Measurements from ENCODE around the gene QSOX2.

Gene QSOX2

DNA sequence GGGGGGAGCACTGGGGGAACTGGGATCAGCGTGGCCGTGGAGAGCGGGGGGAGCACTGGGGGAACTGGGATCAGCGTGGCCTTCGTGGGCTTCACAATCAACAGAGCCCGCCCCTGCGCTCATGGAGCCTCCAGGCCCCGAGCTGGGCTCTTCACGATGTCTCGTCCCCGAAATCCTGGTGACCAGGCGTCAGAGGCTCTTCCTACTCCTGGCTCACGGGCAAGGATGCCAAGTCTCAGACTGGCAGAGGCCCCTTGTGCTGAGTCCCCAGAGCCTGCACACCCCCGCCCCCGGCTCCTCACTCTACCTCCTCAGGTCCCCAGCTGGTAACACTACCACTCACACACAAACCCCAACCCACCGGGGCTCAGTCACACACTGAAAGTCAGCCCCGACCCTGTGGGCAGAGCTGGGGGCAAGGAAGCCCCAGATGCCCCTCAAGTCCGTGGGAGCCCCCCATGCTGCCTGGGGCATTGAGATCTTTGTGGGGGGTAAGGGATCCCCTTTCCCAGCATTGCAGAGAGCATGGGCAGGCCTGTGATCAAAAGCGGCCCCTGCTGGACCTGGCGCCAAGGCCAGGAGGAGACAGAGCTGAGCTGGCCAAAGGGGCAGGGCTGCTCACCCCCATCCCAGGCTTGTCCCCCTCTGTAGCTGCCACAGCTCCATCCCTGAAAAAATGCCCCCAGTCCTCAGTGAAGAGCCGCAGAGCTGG, 67.4 kb downstream of the QSOX2 start:
- Histone ChIP-seq H3K4me2 (ENCODE audit: low read depth, low read length, poor library complexity, severe bottlenecking) (no peak overlapping the region), H3K4me1 (ENCODE audit: insufficient read depth, low read length, poor library complexity, severe bottlenecking) (no peaks in the 10 kb centered on the region), H2AFZ (ENCODE audit: low read length) (no peak overlapping the region), H3K4me3 (ENCODE audit: low read length, poor library complexity, severe bottlenecking) (no peak overlapping the region), H3K9me3 (ENCODE audit: insufficient read depth, low read depth, low read length) (no peaks in the 10 kb centered on the region), H3K27me3 (ENCODE audit: insufficient read depth, low read length, poor library complexity, severe bottlenecking) (no peaks in the 10 kb centered on the region), H3K9ac (ENCODE audit: low read depth, low read length, poor library complexity, severe bottlenecking) (no peak overlapping the region), H3F3A (ENCODE audit: low read depth) (no peaks in the 10 kb centered on the region), H3K9me2 (replicated peaks; ENCODE audit: low read depth, low read length) (no peaks in the 10 kb centered on the region), H3K79me2 (ENCODE audit: insufficient read depth, low read length) (no peaks in the 10 kb centered on the region), H3K36me3 (ENCODE audit: insufficient read depth, low read length) (no peaks in the 10 kb centered on the region), H4K20me1 (ENCODE audit: insufficient read depth, low read length, poor library complexity, severe bottlenecking) (no peaks in the 10 kb centered on the region)
- TF ChIP-seq, protein P1, sequence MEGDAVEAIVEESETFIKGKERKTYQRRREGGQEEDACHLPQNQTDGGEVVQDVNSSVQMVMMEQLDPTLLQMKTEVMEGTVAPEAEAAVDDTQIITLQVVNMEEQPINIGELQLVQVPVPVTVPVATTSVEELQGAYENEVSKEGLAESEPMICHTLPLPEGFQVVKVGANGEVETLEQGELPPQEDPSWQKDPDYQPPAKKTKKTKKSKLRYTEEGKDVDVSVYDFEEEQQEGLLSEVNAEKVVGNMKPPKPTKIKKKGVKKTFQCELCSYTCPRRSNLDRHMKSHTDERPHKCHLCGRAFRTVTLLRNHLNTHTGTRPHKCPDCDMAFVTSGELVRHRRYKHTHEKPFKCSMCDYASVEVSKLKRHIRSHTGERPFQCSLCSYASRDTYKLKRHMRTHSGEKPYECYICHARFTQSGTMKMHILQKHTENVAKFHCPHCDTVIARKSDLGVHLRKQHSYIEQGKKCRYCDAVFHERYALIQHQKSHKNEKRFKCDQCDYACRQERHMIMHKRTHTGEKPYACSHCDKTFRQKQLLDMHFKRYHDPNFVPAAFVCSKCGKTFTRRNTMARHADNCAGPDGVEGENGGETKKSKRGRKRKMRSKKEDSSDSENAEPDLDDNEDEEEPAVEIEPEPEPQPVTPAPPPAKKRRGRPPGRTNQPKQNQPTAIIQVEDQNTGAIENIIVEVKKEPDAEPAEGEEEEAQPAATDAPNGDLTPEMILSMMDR (conservative IDR thresholded peaks at IDR 0.05; ENCODE audit: low read length) = no peak
- TF ChIP-seq EZH2phosphoT487 (IDR thresholded peaks at IDR 0.05; ENCODE audit: borderline replicate concordance) = no peak

DNA sequence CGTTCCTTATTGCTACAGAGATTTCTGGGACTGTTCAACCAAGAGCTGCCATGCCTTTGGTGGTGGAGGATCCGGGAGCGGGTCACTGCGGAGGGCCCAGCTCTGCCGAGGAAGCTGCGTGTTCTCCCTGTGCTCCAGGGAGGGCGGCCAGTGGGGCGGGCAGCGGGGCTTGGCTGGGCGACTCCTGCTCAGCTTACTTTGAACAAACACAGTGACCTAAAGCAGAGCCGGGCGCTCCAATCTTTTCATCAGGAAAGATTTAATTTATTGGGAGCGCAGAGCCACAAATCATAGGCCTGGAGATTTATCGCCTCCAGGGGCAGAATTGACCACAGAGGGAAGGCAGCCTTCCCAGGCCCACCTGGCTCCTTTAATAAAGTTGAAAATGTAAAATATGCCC, 68.4 kb downstream of the QSOX2 start:
- no peaks in the 10 kb centered on the region for H3K27me3 ChIP-seq (ENCODE audit: insufficient read depth, low read length, poor library complexity, severe bottlenecking)
- no peak for TF ChIP-seq EZH2phosphoT487 (IDR thresholded peaks at IDR 0.05; ENCODE audit: borderline replicate concordance)
- TF ChIP-seq, protein P1 (conservative IDR thresholded peaks at IDR 0.05; ENCODE audit: low read length) = no peak
- H3K9ac ChIP-seq (ENCODE audit: low read depth, low read length, poor library complexity, severe bottlenecking) = no peak overlapping the region
- H3K4me1 ChIP-seq (ENCODE audit: insufficient read depth, low read length, poor library complexity, severe bottlenecking) = no peaks in the 10 kb centered on the region
- H3F3A ChIP-seq (ENCODE audit: low read depth) = no peaks in the 10 kb centered on the region
- no peaks in the 10 kb centered on the region for H3K79me2 ChIP-seq (ENCODE audit: insufficient read depth, low read length)
- H4K20me1 ChIP-seq (ENCODE audit: insufficient read depth, low read length, poor library complexity, severe bottlenecking) = no peaks in the 10 kb centered on the region
- no peak overlapping the region for H3K4me2 ChIP-seq (ENCODE audit: low read depth, low read length, poor library complexity, severe bottlenecking)
- H3K9me3 ChIP-seq (ENCODE audit: insufficient read depth, low read depth, low read length) = no peaks in the 10 kb centered on the region
- no peak overlapping the region for H2AFZ ChIP-seq (ENCODE audit: low read length)
- H3K36me3 ChIP-seq (ENCODE audit: insufficient read depth, low read length) = no peaks in the 10 kb centered on the region
- H3K9me2 ChIP-seq (replicated peaks; ENCODE audit: low read depth, low read length) = no peaks in the 10 kb centered on the region
- no peak overlapping the region for H3K4me3 ChIP-seq (ENCODE audit: low read length, poor library complexity, severe bottlenecking)

DNA sequence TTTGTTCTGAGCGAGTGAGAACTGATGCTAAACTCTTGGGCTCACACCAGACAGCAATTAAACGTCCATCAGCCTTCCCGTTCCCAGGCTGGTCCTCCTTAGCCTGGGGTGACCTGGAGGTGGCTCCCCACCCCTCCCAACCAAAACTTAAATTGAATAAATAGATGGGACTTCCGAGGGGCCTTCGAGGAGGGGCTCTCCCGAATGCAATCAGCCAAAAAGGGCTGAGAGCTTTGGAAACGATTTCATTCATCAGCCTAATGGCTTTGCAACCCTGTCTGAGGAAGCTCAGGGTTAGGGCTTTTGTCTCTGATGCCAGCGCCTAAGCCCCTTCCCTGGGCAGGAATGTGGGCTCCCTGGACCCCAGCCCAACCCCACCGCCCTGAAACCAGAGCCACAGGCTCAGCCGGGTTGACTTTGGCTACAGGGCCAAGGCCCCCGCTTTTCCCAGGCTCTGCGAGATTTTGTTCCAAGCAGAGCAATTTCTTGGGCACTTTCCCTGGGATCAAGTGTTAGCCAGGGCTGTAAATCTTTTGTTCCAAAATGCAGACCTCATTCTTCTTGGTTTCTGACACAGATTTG, 69.9 kb downstream of the QSOX2 start:
- Histone ChIP-seq H3K4me3 (ENCODE audit: low read length, poor library complexity, severe bottlenecking) (no peak overlapping the region), H3K9ac (ENCODE audit: low read depth, low read length, poor library complexity, severe bottlenecking) (no peak overlapping the region), H3K79me2 (ENCODE audit: insufficient read depth, low read length) (no peaks in the 10 kb centered on the region), H4K20me1 (ENCODE audit: insufficient read depth, low read length, poor library complexity, severe bottlenecking) (no peaks in the 10 kb centered on the region), H2AFZ (ENCODE audit: low read length) (no peak overlapping the region), H3K9me2 (replicated peaks; ENCODE audit: low read depth, low read length) (no peaks in the 10 kb centered on the region), H3F3A (ENCODE audit: low read depth) (no peaks in the 10 kb centered on the region), H3K36me3 (ENCODE audit: insufficient read depth, low read length) (no peaks in the 10 kb centered on the region), H3K9me3 (ENCODE audit: insufficient read depth, low read depth, low read length) (no peaks in the 10 kb centered on the region), H3K4me1 (ENCODE audit: insufficient read depth, low read length, poor library complexity, severe bottlenecking) (no peaks in the 10 kb centered on the region), H3K27me3 (ENCODE audit: insufficient read depth, low read length, poor library complexity, severe bottlenecking) (no peaks in the 10 kb centered on the region), H3K4me2 (ENCODE audit: low read depth, low read length, poor library complexity, severe bottlenecking) (no peak overlapping the region)
- TF ChIP-seq, protein P1 (conservative IDR thresholded peaks at IDR 0.05; ENCODE audit: low read length) = no peak
- TF ChIP-seq EZH2phosphoT487 (IDR thresholded peaks at IDR 0.05; ENCODE audit: borderline replicate concordance) = no peak

All from Loucy (cell line).